T-helper 17 cell (primary cell): ENCODE measurements around the gene SPINDOC. TPM values are rescaled to one million over a fixed set of nuclear protein-coding genes. Genes with fewer than 3 reads are reported as not detected.
A peak's percentile ranks its signal among the peaks of the same experiment; 100 is the strongest.

Source experiments
- ATAC-seq: fragments of 150-1000 bp; cut with Tn5 transposase; 2 replicates; pipeline ENCODE4 v1.10.0; 2021; ENCODE audit warnings: mild to moderate bottlenecking, moderate library complexity
- DNase-seq, 3 donors: peaks; one replicate each; pipeline versions ENCODE4 v3.0.0 to v3.0.0-alpha.2; 2020 to 2021
- H3K9me3 ChIP-seq: one replicate; pipeline ENCODE4 v1.7.0; 2013; ENCODE audit warnings: low read length, mild to moderate bottlenecking; ENCODE audit not compliant: control insufficient read depth, poor library complexity, severe bottlenecking
- H3K27ac Mint-ChIP-seq: one replicate; pipeline ENCODE4 v1.8.0; 2022; ENCODE audit warnings: mild to moderate bottlenecking, moderate library complexity, mixed read lengths
- H3K27me3 Mint-ChIP-seq: one replicate; pipeline ENCODE4 v1.8.0; 2022; ENCODE audit warnings: mixed read lengths
- H3K36me3 Mint-ChIP-seq: one replicate; pipeline ENCODE4 v1.8.0; 2022; ENCODE audit warnings: low read depth, mixed read lengths
- H3K4me1 Mint-ChIP-seq: one replicate; pipeline ENCODE4 v1.8.0; 2022; ENCODE audit warnings: mild to moderate bottlenecking, mixed read lengths
- H3K4me3 Mint-ChIP-seq: one replicate; pipeline ENCODE4 v1.8.0; 2022; ENCODE audit warnings: mild to moderate bottlenecking, moderate library complexity, mixed read lengths
- total RNA-seq, 4 donors: library from RNA in 2 of 4; stranded (reverse) in 2 of 4; gene quantifications; one replicate each; pipeline ENCODE4 v1.2.3 and lab custom pipeline; 2022 to 2026

Gene SPINDOC
- total RNA-seq, 2 donors from 2014 or later, result 8.5 to 9.4 TPM

DNA sequence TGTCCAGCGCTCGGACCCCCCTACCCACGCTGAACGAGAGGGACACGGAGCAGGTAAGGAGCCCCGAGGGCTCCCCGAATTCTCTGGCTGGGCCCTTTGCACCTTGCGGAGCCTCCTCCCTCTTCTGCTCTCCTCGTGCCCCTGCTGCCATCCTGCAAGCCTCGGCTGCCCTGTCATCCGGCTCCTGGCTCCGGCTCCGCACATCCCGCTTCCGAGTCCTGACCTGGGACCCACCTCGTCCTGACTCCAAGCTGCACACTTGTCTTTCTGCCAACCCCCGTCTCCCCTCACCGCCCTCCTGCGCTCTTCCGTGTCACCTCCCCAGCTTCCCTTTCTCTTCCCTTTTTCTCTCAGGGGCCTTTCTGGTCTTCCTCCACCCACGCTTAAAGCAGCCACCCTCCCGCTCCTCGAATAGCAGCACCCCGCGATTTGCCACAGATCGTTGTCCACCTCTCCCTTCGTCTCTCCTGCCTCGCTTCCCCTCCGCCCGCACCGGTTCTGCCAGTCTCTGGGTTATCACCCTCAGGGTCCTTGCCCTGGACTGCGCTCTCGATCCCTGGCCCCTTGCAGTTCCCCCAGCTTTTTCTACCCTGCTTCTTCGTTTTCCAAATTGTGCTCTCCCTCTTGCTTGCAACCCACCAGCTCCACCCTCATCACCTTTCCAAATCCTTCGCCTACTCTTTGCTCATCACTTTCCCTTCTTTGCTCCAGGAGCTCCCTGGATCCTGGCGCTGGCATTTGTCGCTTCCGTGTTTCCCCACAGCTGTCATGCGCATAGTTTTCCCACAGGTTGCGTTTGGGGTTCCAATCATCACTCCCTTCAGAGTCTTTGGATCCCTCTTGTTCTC, 26.5 kb downstream of the SPINDOC start:
- H3K9me3 ChIP-seq, result no peaks in the 10 kb centered on the region
- Mint-ChIP-seq H3K4me1 (peaks cover 52% of the 10 kb centered on the region), H3K27ac (peak overlapping the region; percentile 99), H3K27me3 (no peaks in the 10 kb centered on the region), H3K36me3 (peaks cover 14% of the 10 kb centered on the region), H3K4me3 (peak overlapping the region; percentile 100)
- ATAC-seq, result no peak
- DNase-seq, result peak in 1 of 3 donors; percentile 16

DNA sequence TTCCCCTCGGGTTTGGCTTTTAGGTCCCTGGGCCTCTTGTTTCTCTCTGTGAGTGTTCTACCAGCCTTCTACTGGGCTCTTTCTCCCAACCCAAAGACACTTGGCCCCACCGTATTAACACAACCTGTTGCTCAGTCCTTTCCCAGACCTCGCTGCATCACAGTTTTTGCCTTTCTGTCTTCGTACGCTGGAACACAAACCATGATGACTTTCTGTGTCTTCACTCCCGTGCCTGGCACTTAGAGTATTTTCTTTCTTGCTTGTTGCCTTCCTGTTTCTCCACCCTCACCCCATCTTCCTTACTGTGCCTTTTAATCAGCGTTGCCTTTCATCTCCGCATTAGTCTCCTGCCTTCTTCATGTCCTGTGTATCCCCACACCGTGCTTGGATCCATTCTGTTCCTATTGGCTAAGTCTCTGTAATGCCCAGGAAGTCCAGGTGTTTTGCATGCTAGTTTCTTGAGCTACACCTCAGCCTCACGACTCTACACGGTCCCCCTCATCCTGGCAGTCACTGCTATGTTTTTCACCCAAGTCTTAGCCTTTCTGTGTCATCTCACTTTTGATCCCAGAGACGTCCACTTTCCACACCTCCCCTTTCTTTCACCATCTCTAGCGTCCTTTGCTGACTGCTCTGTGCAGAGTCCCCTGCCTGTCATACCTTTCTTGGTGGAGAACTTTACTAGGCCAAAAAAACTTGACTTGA, 27.3 kb downstream of the SPINDOC start:
- Mint-ChIP-seq H3K27ac (peak overlapping the region; percentile 99), H3K36me3 (peaks cover 14% of the 10 kb centered on the region)
- DNase-seq, result no peak

GRCh38 chr11:63841554-63841953, 28.3 kb downstream of the SPINDOC start:
- peaks cover 14% of the 10 kb centered on the region for H3K36me3 Mint-ChIP-seq
- H3K4me3 Mint-ChIP-seq, result peak overlapping the region; percentile 100
- DNase-seq (no peak), ATAC-seq (no peak)
- H3K4me1 Mint-ChIP-seq, result peaks cover 61% of the 10 kb centered on the region
- peak overlapping the region; percentile 99 for H3K27ac Mint-ChIP-seq
- H3K9me3 ChIP-seq, result no peaks in the 10 kb centered on the region
- H3K27me3 Mint-ChIP-seq, result no peaks in the 10 kb centered on the region

More for the DNA sequence above, 27.3 kb downstream of the SPINDOC start:
- H3K4me1 Mint-ChIP-seq, result peaks cover 57% of the 10 kb centered on the region
- H3K27me3 Mint-ChIP-seq, result no peaks in the 10 kb centered on the region
- peak overlapping the region; percentile 100 for H3K4me3 Mint-ChIP-seq
- no peak for ATAC-seq
- no peaks in the 10 kb centered on the region for H3K9me3 ChIP-seq

GRCh38 chr11:63843041-63843440, 29.8 kb downstream of the SPINDOC start:
- Mint-ChIP-seq H3K4me1 (peaks cover 57% of the 10 kb centered on the region), H3K27me3 (no peaks in the 10 kb centered on the region), H3K4me3 (no peak overlapping the region), H3K36me3 (peaks cover 14% of the 10 kb centered on the region), H3K27ac (peak overlapping the region; percentile 99)
- no peaks in the 10 kb centered on the region for H3K9me3 ChIP-seq
- ATAC-seq (no peak), DNase-seq (no peak)

GRCh38 chr11:63844836-63845235, 31.6 kb downstream of the SPINDOC start:
- H3K27ac Mint-ChIP-seq, result no peak overlapping the region
- DNase-seq (no peak), ATAC-seq (no peak)
- no peaks in the 10 kb centered on the region for H3K9me3 ChIP-seq
- no peaks in the 10 kb centered on the region for H3K27me3 Mint-ChIP-seq
- H3K4me3 Mint-ChIP-seq, result no peak overlapping the region
- peaks cover 60% of the 10 kb centered on the region for H3K4me1 Mint-ChIP-seq
- H3K36me3 Mint-ChIP-seq, result peaks cover 11% of the 10 kb centered on the region

DNA sequence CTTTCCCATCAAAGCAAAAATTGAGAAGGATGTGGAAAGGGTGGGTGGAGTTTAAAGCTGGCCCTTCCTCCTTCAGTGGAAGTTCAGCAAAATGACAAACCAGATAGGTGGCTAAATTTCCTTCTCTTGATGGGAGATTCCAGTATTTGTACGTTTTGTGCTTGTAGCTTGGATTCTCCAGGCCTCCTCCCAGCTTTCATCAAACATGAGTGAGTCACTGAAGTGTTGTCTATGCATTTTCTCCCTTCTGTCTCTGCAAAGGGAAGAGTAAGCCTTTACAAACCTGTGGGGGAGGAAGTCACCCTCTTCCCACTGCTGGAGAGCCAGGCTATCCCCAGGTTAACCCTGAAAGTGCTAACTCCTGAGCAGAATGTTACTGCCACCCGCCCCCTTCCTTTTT, 32.0 kb downstream of the SPINDOC start:
- H3K4me3 Mint-ChIP-seq, result no peak overlapping the region
- H3K27me3 Mint-ChIP-seq, result no peaks in the 10 kb centered on the region
- ATAC-seq (no peak), DNase-seq (no peak)
- H3K9me3 ChIP-seq, result no peaks in the 10 kb centered on the region
- H3K36me3 Mint-ChIP-seq, result peaks cover 8% of the 10 kb centered on the region
- peaks cover 57% of the 10 kb centered on the region for H3K4me1 Mint-ChIP-seq
- no peak overlapping the region for H3K27ac Mint-ChIP-seq

DNA sequence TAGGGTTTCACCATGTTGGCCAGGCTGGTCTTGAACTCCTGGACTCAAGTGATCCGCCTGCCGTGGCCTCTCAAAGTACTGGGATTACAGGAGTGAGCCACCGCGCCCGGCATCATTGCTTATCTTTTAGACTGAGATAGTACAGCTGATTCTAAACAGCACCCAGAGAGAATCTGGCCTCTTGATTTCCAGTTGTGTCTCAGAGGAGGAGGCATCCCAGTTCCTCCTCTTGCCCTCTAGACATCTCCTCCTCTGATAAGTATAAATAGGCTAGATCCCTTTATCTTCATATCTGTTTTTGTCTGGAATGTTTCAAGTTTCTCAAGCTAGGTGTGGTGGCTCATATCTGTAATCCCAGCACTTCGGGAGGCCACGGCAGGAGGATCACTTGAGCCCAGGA, 32.7 kb downstream of the SPINDOC start:
- H3K4me3 Mint-ChIP-seq, result no peak overlapping the region
- no peaks in the 10 kb centered on the region for H3K27me3 Mint-ChIP-seq
- no peak overlapping the region for H3K27ac Mint-ChIP-seq
- H3K36me3 Mint-ChIP-seq, result peaks cover 3% of the 10 kb centered on the region
- no peaks in the 10 kb centered on the region for H3K9me3 ChIP-seq
- DNase-seq (no peak), ATAC-seq (no peak)
- peaks cover 57% of the 10 kb centered on the region for H3K4me1 Mint-ChIP-seq

GRCh38 chr11:63846897-63847296, 33.6 kb downstream of the SPINDOC start:
- ATAC-seq (no peak), DNase-seq (no peak)
- H3K36me3 Mint-ChIP-seq, result peaks cover 4% of the 10 kb centered on the region
- no peak overlapping the region for H3K4me3 Mint-ChIP-seq
- no peaks in the 10 kb centered on the region for H3K9me3 ChIP-seq
- no peaks in the 10 kb centered on the region for H3K27me3 Mint-ChIP-seq
- peaks cover 57% of the 10 kb centered on the region for H3K4me1 Mint-ChIP-seq
- H3K27ac Mint-ChIP-seq, result peak overlapping the region; percentile 63

GRCh38 chr11:63847363-63847762, 34.1 kb downstream of the SPINDOC start:
- H3K4me1 Mint-ChIP-seq, result peaks cover 56% of the 10 kb centered on the region
- no peak overlapping the region for H3K4me3 Mint-ChIP-seq
- H3K27me3 Mint-ChIP-seq, result no peaks in the 10 kb centered on the region
- H3K36me3 Mint-ChIP-seq, result peaks cover 4% of the 10 kb centered on the region
- DNase-seq (no peak), ATAC-seq (no peak)
- peak overlapping the region; percentile 63 for H3K27ac Mint-ChIP-seq
- H3K9me3 ChIP-seq, result no peaks in the 10 kb centered on the region

DNA sequence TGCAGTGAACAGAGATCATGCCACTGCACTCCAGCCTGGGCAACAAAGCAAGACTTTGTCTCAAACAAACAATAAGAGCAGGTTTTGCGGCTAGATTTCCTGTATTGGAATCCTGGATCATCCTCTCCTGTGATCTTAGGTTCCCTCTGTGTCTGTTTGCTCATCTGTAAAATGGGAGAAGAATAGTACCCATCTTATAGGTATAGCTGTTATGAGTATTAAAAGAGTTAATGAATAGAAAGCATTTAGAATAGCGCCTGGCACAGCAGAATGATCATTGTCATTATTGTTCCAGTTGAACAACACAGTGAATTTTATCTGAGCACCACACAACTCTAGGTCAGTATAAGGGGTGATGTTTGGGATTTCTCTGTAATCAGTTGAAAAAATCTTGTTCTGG, 36.4 kb downstream of the SPINDOC start:
- Mint-ChIP-seq H3K4me1 (peaks cover 50% of the 10 kb centered on the region), H3K27ac (no peak overlapping the region), H3K27me3 (no peaks in the 10 kb centered on the region), H3K4me3 (no peak overlapping the region), H3K36me3 (peaks cover 4% of the 10 kb centered on the region)
- DNase-seq, result no peak
- no peaks in the 10 kb centered on the region for H3K9me3 ChIP-seq
- ATAC-seq, result no peak

DNA sequence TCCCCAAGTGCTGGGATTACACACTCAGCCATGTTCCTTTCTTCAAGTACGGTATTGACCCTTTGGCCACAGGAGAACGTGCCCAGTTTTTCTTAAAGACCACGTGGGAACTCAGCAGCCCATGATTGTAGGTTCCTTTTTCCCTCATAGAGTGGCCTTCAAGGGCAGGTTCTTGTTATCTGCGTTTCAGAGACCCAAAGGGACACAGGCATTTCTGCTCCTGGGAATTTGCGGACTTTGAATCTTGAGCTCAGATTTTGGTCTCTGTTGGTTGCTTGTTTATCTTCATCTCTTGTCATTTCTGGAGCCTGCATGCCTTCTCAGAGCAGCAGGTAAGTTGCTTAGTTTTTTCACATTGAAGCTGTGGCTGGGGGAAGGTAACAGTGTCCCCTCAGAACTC, 37.7 kb downstream of the SPINDOC start:
- Mint-ChIP-seq H3K4me1 (peaks cover 48% of the 10 kb centered on the region), H3K4me3 (peak overlapping the region; percentile 90), H3K27me3 (no peaks in the 10 kb centered on the region), H3K36me3 (peaks cover 4% of the 10 kb centered on the region), H3K27ac (peak overlapping the region; percentile 95)
- no peaks in the 10 kb centered on the region for H3K9me3 ChIP-seq
- ATAC-seq, result peak; percentile 31
- no peak for DNase-seq

DNA sequence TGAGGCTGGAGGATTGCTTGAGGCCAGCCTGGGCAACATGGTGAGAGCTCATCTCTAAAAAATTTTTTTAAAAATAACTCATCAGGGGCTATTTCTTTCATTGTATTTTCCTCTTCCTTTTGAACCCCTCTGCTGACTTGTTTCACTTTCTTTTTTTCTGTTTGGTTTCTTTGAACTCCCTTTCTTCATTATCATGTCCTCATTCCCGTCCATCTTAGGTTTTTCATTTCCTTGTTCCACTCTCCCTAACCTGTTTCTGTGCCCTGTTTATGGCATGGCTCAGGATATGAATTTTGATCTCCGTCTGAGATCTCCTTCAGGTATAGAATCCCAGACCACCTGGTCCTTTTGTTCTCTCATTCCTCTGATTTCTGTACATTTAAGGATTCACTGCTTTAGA, 38.1 kb downstream of the SPINDOC start:
- DNase-seq (no peak), ATAC-seq (peak; percentile 56)
- no peaks in the 10 kb centered on the region for H3K9me3 ChIP-seq
- H3K4me1 Mint-ChIP-seq, result peaks cover 46% of the 10 kb centered on the region
- H3K36me3 Mint-ChIP-seq, result peaks cover 4% of the 10 kb centered on the region
- peak overlapping the region; percentile 95 for H3K27ac Mint-ChIP-seq
- H3K4me3 Mint-ChIP-seq, result peak overlapping the region; percentile 90
- H3K27me3 Mint-ChIP-seq, result no peaks in the 10 kb centered on the region

- H3K9me3 ChIP-seq, result no peaks in the 10 kb centered on the region
- Mint-ChIP-seq H3K27me3 (no peaks in the 10 kb centered on the region), H3K27ac (peak overlapping the region; percentile 95), H3K4me3 (no peak overlapping the region), H3K36me3 (peaks cover 4% of the 10 kb centered on the region), H3K4me1 (peaks cover 39% of the 10 kb centered on the region)
- DNase-seq, result no peak
- peak; percentile 12 for ATAC-seq
Observed at GRCh38 chr11:63853476-63853875, 40.2 kb downstream of the SPINDOC start.
